D721Med (cell line): ENCODE results near the gene EDARADD.

Experiments used
- DNase-seq: peaks from one replicate; pipeline ENCODE4 v3.0.0; 2011; ENCODE audit warnings: low spot score; ENCODE audit not compliant: insufficient read length
- FAIRE-seq: peaks from 2 replicates; lab custom pipeline; 2011; peaks lifted over from hg19 to GRCh38; lab: Jason Lieb, UNC
- CTCF ChIP-seq: IDR thresholded peaks from 2 replicates; pipeline ENCODE4 v1.5.1; 2012; ENCODE audit warnings: mild to moderate bottlenecking, control low read depth; ENCODE audit not compliant: insufficient read depth; ENCODE audit errors: missing control alignments

The EDARADD gene

GRCh38 chr1:236516929-236517704, 123.0 kb downstream of the EDARADD start:
- TF ChIP-seq CTCF: no peak
- DNase-seq (no peak), FAIRE-seq (no peak)

DNA sequence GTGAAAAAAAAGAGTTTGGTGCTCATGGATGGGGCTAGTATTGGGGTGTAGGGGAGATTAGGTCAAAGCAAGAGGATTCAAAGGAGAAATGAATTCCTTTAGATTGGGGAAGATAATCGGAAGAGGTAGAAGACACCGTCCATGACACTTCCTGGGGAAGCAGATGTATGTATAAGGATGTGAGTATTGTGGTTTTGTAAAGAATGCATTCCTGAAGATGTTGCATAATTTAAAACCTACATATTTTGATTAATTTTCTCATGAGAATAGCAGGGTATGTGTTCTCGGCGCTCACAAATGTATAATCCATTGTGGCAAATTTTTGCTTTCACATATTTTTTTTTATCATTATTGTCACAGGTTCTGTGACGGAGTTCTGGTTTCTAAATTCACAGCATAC, 124.2 kb downstream of the EDARADD start:
- no peak for FAIRE-seq
- DNase-seq: no peak
- no peak for TF ChIP-seq CTCF

DNA sequence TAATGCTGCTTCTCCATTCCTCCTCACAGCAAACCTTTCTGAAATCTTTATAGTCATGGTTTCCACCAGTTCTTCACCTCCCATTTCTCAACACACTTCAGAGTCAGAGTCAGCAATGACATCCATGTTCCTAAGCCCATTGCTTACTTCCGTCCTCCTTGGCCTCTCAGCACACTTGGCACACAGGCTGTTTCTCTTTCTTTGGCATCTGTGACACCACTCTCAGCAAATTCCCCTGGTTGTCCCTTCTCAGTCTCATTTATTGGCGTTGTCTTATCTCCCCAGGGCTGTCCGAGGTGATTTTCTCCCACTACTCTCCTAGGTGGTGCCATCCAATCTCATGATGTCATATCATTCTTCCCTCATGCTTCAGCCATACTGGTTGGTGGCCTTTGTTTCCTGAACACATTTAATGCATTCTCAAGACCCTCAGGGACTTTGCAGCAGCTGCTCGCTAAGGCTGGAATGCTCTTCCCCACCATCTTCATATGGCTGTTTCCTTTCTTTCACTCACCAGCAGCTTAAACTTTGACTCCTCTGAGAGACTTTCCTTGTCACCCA, 126.4 kb downstream of the EDARADD start:
- DNase-seq: no peak
- no peak for TF ChIP-seq CTCF
- FAIRE-seq: no peak

- FAIRE-seq (no peak), DNase-seq (no peak)
- no peak for TF ChIP-seq CTCF
Measured at GRCh38 chr1:236522937-236523703, 129.0 kb downstream of the EDARADD start.

DNA sequence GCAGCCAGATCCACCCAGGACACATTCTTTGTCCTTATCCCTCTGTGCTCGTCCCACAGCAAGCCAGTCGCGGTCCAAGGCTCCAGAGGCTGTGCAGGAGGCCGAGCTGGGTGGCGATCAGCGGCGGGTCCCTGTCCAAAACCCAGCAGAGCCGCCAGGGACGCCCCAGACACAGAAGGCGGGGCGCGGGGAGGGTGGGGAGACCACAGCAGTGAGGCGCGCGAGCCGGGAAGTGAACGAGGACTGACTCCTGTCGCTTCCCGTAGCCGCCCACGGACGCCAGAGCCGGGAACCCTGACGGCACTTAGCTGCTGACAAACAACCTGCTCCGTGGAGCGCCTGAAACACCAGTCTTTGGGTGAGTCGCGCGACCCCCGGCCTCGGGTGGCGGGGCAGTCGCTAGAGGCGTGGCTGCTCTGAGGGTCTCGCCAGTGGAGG, 129.6 kb downstream of the EDARADD start, which contains the start of gene LGALS8:
Gene LGALS8 (plus strand): TSS at position 279 of the 438 bp plus-strand sequence. CDS start 2,089 bp downstream, outside the sequence.
- DNase-seq (peak; percentile 58), FAIRE-seq (no peak)
- no peak for TF ChIP-seq CTCF

DNA sequence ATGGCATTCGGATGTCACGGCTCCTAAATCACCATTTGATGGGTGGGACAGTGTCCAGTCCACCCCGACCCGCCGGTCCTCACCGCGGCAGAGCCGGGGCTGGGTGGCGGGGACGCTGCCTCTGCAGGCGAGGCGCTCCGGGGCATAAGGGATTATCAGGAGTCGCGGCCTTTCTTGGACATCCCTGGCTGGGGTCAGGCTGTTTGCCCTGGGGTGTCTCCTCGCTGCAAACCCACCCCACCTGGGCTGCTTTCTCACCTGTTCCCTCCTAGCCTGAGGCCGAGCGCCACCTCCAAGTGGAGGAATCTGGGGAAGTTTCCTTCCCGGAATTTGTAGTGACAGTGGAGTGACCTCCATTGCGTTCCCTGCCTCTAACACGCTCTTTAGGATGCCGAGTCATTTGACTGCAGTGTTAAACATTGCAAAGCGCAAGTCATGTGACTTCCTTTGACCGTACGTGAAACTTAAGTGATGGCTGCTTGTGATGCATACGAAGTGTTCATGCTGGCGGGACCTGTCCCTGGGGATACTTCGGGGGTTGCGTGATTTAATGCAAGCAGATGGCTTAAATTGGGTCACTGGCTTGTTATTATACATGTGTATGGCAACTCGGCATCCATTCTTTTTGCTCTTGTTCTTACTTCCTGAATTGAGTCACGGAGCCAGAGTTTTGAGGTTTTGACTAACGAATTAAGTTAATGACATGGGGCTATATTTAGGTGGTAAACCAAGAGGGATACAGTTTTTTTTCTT, 130.2 kb downstream of the EDARADD start:
- peak; percentile 34 for DNase-seq
- no peak for FAIRE-seq
- TF ChIP-seq CTCF: no peak
